HG02588 (cell line): ENCODE results near the gene PAX3.

Source experiments
- ATAC-seq: cut with Tn5 transposase; IDR thresholded peaks from one replicate; pipeline ENCODE4 v1.9.1; 2021; ENCODE audit warnings: mild to moderate bottlenecking, moderate library complexity; ENCODE audit not compliant: unreplicated experiment

The PAX3 gene

DNA sequence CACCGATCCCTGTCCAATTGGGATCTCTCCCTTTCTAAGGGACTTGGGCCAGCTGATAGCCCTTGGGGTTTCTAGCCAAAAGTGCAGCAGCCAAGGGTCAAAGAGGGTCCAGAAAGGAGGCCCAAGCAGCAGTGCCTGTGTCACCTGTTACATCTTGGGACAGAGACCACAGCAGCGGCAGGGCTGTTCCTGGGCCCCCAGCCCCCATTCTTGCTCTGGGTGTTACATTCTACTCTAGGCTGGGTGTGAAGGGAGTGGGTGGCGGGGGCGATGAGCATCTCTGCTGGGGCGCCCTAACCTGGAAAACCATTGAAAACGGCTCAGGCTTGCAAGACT is 1.2 kb downstream of the PAX3 start:
- no peak for ATAC-seq

DNA sequence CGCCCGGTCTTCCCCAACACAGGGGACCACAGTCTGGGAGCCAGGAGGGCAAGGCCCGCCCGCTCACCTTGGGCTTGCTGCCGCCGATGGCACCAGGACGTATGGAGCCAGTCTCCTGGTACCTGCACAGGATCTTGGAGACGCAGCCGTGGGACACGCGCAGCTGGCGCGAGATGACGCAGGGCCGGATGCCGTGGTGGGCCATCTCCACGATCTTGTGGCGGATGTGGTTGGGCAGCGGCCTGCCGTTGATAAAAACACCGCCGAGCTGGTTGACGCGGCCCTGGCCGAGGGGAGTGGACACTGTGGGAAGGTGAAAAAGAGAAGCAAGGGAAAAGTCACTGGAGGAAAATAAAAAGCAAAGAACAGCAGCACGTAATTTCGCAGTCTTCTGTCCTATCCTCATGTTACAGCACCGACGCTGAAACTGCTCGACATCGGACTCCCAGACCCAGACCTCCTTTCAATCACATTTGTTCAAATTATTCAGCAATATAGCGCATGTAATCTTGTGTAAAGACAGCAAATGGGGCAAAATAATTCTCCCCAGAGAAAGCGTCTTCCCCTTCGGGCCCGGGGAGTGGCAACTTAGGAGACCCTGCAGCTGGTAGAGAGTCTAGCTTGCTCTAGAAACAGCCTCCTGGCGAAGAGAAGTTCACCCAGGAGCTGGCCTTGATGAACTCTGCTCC is 1.7 kb downstream of the PAX3 start:
- no peak for ATAC-seq

DNA sequence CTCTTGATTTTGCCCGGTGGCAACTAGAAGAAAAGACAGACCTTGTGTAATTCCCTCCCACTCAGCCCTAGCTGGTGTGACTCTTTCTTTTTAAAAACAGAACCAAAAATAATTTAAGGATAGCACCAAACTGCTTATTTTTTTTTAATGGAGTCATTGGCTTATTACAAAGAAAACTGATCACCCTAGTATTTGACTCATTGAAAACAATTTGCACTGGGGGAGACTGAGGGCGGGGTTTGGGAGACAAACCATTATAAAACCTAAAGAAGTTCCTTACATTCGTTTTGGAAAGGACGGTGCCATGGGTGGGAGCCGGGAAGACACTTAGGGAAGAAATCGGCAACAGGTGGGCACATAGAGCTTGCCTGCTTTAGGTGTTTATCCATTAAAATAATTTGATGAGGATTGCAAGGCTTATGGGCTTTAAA is 2.5 kb downstream of the PAX3 start:
- ATAC-seq, result no peak

DNA sequence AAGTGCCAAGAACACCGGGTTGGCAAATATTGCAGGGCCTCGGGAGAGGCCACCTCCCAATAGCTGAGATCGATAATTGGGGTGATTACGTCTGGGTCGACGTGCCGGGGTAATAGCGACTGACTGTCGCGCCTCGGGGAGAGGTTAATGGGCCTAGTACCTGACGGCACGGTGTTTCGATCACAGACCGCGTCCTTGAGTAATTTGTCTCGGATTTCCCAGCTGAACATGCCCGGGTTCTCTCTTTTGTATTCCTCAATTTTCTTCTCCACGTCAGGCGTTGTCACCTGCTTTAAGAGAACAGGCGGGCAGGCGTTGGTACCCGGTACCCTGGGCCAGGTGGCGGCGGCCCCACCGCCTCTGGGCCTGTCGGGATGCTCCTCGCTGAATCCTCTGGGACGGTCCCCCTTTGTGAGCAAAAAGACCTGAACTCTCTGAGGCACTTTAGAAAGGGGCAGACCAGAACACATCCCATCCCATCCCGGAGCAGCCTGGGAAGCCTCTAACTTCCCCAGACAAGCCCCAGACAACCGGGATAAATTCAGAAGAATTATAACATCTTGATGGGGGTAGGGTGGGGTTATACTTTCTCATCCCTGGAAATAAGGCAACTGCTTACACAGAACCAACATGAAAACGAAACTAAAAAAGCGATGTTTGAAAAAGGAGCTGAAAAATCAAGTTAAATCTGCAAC is 3.3 kb downstream of the PAX3 start:
- ATAC-seq, result no peak

DNA sequence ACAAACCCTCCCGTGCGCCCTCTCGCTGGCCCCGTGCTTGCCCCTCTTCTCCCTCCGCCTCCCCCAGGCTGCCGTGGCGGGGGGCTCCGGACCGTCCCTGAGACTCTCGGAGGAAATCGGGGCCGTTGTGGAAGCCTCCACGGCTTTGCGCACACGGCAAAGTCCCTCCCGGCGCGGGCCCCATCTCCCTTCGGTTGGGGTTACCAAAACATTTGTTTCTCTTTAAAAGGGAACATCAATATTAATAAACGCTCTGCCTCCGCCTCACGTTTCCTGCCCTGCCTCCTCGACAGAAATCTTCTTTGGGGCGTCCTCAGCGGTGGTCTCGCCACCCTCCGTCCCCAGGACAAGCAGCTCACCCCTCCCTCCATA is 3.8 kb downstream of the PAX3 start:
- no peak for ATAC-seq

DNA sequence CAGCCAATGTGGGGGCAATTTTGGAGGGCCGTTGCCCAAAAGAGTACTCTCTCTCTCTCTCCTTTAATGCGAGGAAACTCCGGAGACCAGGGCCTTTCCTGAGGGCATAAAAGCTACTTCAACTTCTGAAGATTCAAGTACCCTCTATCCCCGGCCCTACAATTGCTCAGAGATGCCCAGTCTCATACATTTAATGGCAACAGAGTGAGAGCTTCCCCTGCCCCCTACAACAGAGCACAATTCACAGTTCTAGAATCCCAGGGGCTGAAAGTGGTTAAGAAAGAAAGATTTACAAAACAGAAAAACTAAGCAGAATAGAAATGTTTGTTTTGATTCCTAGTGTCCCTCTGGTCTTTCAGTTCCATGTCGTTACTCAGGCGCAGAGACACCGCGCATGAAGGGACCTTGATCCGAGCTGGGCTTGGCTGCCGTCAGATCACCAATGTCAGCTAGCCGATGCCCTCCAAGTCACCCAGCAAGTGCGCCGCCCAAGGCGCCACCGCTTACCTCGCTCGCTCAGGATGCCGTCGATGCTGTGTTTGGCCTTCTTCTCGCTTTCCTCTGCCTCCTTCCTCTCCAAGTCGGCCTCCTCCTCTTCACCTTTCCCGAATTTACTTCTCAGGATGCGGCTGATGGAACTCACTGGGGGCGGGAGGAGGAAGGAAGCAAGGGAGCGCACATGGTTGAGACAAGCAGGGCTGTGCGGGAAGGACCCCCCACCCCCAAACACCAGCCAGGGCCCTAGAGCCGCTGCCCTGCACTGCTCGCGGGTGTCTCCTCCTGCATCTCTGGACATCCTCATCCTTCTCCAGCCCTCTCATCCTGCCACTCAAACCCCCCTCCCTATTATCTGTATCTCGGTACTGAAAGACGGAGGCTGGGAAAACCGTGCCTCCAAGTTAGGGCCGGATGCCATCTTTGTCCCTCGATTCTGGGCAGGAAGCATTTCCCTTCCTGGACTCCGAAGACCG is 4.9 kb downstream of the PAX3 start:
- no peak for ATAC-seq

DNA sequence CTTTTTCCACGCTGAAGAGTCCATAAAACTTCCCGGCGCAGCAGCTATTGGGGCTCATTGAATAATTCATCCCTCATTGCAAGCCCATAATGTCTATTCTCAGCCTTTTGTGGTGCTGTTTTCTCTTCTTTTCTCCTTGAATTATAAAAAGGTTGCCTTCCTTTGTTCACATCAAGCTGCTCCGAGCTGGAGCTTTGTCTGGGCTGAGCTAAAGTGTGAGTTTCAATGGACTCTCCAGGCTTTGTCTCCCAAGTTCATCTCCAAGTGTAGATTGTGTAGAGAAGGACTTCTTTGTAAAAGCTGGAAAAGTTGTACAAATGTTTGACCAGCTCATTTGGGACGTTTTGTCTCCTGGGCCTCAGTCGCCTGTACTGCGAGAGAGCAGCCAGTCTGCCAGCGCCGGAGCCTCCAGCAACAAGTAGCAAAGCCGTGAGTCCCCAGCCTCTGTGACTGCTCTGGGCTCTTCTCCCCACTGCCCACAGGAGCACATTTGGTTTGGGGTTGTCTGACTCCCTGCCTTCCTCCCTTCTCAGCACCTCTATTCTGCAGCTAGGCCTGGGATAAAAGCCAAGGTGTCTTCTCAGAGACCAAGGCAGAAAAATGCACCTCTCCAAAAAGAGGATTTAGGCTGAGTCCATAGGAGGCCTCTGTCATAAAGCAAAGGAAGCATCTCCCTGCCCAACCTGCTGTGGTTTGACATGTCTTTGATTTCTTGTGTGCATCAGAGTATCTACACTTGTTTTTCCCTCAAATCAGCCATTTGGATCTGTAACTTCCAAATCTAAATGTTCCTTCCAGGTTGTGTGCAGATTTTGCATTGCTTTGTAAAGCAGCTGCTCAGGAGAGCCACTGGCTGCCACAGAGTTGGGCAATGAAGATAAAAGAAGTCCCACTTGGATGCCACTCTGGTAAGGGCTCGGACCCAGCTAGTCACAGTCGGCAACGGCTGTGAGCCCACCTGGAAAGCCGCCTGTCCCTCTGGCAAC is 6.4 kb downstream of the PAX3 start:
- no peak for ATAC-seq

DNA sequence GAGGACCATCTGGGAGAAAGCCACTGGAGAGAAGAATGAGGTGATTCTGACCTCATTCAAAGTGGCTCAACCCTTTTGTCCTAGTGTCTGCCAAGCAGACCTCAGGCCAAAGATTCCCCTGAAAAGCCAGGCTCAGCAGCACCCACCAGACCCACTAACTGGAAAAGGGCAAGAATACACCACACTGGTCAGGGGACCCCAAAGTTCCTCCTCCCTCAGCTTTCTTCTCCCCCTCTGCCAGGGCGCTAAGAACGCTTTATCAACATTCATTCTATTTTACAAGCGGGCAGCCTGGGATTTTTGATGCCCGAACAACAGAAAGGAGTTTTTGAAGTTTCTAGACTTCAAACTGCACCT is 7.3 kb downstream of the PAX3 start:
- no peak for ATAC-seq

DNA sequence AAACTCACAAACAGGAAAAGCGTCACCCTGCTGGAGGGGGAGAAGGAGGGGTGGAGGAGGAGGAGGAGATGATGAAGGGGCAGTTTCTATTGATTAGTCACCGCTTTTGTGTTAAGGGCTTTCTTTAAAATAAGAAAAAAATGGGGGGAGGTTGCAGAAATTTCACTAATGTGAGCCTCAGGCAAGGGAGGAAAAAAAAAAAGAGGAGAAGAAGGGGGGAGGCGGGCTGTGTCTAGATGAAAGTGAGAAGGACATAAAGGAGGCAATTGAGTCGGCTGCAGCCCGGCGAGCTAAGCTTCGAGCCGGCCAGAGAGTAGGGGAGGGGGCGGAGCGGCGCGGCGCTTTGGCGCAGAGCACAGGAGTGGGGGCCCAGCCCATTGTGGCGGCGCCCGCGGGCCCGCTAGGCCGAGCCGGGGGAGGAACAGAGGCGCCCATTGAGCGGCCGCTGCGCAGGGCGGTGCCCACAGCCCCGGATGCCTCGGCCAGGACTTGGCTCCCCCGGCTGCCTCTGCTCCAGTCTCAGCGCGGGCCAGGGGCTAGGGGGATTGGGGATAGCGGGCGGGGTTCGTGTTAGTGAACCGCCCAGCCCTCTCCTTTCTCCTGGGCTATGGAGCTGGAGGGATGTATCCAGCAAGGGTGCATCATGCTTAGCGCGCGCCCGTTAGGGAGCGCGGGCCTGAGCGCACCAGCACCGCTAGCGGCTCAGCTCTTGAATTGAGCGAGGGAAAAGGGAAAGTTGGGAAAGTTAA is 7.9 kb downstream of the PAX3 start:
- ATAC-seq, result no peak

DNA sequence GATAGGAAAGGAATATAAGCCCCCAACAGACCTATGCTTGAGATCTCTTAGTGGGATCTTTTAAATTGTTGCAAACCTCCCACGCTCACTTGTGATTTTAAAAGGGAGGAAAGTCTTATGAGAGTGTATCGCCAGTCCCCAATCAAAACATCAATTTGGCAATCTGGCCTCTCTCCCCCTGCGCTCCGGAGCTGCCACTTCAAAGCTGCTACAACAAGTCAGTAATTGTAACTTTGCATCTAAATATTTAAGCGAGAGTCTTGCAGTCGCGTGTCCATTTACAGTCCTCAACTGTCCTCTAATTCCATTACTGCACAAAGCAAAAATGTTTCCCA is 8.4 kb downstream of the PAX3 start:
- no peak for ATAC-seq

DNA sequence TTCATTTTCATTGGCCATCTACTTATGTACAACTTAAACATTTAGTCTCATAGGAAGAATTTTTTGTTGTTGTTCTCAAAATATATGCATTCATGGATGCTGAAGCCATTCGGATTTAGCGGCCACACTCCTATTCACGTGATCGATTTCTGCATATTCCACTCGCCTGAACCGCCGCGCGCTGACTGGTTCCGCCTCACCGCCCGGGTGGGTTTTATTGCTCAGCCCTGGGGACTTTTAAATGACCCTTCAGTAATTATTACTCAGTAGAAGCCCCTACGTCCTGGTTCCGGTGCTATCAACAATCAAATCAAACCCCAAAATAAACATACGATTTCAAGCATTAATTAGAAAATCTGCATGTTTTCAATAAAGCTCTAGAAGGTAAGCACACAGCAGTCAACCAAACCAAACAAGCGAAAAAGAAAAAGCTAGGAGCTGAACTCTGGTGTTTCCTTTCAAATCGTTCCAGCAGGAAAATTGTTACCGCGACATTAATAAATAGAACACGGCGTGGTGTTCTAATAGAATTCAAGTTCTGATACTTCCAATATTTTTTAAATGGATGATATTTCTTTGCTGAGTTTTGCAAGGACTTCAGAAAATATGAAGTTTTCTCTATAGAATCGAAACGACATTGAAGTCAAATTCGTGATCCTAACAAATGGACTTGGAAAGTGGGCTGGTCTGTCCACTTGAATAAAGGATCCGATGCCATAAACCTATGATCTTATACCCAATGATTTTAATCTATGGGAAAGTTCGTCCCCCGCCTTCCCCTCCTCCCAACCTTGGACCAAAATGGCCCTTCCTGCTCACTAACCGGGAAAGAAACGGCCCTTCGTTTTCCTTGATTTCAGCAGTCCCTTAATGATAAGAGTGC is 9.3 kb downstream of the PAX3 start:
- ATAC-seq, result no peak

DNA sequence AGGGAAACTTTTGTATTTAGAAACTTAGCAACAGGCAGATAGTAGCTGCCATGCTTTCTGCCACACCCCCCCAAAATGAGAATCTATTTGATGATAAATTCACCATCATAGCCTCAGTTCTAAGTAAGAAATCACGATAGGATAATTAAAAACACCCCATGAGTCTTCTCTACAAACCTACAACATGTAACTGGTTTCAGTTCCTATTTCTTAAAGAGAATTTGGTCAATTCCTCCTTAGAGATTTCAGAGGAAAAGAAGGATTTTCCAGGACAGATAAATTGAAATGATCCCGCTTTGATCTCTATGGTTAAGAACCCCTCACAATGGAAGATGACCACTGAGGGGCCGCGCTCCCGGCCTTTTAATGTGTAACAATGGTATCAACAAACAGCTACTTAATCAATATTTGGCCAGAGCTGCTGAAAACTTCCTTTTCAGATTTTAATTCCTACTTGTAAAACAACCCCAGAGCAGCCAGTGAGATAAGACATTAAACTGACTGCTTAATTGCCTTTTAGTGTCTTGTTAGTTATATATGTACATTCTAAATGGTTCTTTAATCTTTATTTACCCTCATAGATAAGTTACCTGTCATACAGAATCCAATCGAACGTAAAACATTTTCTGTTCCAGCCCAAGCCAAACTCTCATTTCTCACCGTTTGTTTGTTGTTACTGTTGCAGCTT is 10.1 kb downstream of the PAX3 start:
- ATAC-seq, result no peak

DNA sequence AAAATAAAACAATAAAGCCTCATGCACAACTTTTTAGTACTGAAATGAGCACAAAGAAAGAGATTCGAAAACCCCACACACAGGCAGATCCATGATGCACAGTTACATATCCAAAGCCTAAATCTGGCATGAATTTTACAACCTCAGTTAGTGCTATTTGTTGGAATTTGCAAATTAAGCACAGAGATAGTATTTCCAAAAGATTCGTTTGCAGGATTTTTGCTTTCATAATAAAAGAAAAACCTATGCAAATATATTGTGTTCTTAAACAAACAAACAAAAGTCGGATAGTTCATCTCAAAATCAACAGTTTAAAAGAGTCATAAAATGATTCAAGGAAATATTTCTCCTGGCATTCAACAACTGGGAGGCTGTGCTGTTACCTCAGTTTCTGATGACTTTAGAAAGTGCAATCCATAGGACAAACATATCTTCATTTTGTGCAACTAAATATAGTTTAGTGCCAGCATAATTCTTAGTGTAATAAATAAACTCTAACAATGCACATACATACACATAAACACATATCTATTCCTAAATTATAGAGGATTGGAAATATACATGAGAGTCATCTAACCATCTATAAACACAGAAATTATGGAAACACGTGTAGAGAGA is 10.8 kb downstream of the PAX3 start:
- ATAC-seq, result no peak

DNA sequence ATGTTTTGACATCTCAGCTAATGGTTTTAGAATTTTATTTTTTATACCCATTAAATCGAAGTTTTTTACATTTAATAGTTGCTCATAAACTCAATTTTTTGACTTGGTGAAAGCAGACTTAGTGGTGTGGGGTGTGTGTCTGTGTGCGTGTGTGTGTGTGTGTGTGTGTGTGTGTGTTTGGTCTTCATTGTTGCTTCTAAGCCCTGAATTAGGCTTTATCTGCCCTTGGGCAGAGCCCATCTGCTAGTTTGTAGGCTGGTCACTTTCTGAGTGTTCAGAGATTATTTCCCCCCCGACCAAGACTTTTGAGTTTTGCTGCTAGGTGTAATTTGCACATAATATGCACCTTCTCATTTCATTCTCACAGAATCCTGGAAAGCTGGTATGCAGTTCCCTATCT is 14.3 kb downstream of the PAX3 start:
- ATAC-seq, result no peak

DNA sequence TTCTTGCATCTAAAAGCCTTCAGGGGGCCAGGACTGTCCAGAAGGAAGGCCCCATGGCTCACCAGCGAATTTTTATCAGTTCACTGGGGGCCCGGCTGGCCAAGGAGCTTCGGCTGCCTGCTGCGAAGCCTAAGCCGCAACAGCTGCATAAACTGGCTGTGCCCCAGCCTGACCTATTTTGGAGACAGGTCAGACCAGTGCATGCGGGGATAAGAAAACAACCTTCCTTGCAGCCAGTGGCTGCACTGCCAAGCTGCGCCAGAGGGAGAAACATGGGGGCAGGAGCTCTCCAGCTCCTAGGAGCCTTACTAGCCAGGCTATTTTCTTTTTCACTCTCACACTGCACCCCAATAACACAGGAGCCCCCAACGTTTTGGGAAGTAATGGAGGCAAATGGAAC is 15.2 kb downstream of the PAX3 start:
- ATAC-seq, result no peak

DNA sequence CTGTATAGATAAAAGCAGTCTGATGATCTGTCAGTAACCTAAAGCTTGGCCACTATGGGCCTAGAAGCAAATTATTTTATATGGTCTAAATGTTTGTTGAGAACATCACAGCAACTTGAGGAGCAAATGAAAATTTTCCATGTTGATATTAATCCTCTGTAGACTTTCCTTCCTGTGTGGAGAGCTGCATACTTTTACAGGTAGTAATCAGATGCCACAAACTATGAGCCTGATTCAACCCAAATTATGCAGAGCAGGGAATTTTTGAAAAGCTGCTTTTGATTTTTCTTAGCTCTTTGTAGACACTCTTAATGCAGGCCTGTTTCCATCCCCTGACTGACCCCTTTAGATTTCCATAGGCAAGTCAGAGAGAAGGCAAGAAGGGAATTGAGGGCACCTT is 17.3 kb downstream of the PAX3 start:
- no peak for ATAC-seq

DNA sequence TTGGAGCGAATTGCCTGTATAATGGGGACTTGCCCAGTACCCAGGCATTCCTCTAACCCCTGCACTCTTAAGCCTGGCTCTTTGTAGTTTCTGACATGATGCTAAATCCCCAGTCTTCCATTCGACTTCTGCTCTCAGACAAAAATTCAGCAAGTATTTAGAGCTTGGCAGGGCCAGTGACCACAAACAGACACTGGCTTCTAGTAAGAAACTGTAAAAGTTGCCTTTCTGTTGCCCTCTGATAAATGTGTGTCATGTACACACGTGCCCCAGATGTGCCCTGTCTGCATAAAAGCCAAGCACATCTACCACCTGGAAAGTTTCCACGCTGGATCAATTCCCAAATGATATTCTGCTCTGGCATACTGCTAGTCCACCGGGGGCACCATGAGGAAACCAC is 18.0 kb downstream of the PAX3 start:
- ATAC-seq, result no peak

DNA sequence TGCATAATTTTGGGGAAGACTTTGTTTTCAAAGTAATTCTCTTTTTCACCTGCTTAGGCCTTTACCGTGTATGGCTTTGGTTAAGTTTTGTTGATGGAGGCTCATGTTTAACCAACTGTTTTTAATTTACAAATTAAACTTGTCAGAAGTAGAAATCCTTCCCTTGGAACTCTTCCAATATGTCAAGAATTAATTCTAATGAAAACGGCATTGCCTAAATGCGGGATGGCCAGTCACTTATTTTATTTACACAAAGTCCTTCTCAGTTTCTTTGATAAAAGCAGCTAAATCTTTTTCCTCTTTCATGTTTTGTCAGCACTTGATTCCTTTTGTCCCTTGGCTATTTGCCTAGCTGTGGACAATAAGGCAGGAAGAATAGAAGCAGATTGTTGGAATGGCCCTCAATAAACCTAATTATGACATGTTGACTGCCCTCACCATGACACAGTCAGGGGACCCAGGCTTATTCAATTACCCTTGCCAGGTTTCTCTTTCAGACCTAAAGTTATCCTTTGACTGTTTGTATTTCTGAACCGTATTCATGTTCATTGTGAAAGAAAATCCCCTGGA is 26.3 kb downstream of the PAX3 start:
- ATAC-seq, result no peak
